Fibroblast of skin of left quadriceps (primary cell): ENCODE measurements around the gene COL12A1.

ENCODE experiments used
- DNase-seq, 2 experiments: peaks; one replicate each; pipeline ENCODE4 v3.0.0-alpha.2; 2013; ENCODE audit warnings: low read depth in 2 of 2

COL12A1 gene

GRCh38 chr6:75041381-75041780 is 164.5 kb downstream of the COL12A1 start:
- no peak for DNase-seq
